GM18858 (cell line): ENCODE data around the gene MOK.
A peak's percentile ranks its signal among the peaks of the same experiment; 100 is the strongest.
"Not testable (repeated sequence)": the region's sequence is repeated elsewhere in the genome, so short reads cannot be mapped to it uniquely, and the experiment has no call there.

ENCODE experiments used
- ATAC-seq: cut with Tn5 transposase; IDR thresholded peaks from one replicate; pipeline ENCODE4 v1.9.1; 2021; ENCODE audit not compliant: unreplicated experiment

Gene MOK

GRCh38 chr14:102321456-102322422 lies 16.8 kb upstream of the MOK start:
- ATAC-seq, result no peak

DNA sequence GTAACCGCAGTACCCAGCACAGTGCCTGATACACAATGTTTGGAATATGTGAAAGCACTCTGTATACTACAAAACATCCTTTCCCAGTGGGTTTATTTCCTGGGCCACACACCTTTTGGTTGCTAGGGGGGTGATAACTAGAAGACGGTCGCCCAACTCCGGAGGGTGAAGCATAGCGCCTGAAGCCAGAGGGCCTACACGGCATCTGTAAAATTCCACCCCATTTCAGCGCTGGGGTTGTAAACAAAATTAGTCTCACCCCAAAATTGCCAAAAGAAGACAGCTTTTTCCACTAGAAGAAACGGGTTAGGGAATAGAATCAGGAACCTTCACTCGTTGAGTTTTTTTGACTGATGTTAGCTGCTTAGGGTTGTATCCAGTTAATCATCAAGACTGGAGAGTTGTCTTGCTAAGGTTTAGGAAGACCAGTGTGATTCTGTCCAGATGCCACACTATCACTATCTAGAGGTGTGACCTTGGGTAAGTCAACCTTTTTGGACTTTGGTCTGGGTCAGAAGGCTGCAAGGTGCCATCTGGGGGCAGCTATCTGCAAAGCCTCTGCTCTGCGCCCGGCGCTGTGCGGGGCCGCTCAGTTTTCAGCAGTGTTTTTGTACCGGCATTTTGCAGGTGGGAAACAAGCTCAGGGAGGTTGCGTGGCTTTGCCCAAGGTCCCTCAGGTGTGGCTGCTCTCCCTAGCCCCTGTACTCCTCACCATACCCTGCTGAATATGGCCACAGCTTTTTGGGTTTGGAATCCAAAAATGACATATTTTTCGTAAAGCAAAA lies 15.9 kb upstream of the MOK start:
- no peak for ATAC-seq

DNA sequence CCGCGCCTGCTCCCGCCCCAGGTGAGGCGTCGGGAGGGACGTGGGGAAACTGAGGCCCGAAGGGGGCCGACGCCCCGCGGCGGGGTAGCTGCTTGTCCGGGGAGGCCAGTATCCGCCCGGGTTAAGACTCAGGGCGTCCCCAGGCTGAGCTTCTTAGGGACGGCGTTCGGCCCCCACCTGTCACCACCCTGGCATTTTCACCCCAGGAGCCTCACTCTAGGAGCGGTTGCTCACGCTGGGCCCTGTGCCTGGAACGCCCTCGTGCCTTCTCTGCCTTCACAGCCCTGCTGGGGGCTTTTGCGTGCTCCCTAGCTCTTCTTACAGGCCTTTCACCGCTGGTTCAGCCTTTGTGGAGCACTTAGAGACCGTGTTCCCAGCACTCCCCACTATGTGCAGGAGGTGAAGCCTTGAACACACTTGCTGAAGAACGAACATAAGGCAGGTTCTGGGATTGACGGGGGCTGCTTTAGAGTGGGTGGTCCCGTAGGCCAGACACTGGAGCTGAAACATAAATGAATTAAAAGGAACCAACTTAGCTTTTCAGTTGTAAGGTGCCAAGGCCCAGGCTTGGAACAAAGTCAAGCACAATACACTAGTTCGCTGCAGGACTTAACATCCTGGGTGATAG lies 15.2 kb upstream of the MOK start:
- ATAC-seq, result no peak

DNA sequence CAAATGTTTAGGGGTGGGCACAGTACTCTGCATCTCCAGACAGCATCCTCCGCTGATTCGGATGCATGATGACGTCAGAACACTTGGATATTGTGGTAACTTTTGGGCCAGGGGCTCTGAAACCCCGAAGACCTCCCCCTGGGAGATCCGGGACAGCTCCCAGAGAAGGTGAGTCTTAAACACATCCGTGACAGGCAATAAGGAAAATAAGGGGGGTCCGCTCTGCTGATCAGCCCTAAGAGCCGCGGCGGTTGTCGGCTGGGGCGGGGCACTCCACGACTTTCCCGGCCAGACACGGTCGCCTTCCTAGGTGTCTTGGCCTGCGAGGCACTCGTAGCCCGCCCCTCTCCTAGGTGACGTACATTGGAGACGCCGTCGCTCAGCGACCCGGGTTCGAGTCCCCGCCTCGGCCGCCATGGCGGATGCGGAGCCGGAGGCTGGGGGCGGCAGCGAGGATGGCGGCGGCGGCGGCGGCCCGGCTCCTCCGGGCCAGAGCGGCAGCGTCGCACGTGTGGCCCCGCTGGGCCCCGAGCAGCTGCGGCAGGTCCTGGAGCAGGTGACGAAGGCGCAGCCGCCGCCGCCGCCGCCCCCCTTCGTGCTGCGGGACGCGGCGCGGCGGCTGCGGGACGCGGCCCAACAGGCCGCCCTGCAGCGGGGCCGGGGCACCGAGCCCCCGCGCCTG lies 14.5 kb upstream of the MOK start, which contains the start of gene ZNF839:
TSS of gene ZNF839 (plus strand) at position 396 of the 682 bp plus-strand sequence. CDS start at position 416, 20 bp downstream.
- ATAC-seq, result peak; percentile 42

GRCh38 chr14:102318781-102319276 lies 13.9 kb upstream of the MOK start:
- no peak for ATAC-seq

GRCh38 chr14:102317564-102318248 lies 12.7 kb upstream of the MOK start:
- no peak for ATAC-seq

DNA sequence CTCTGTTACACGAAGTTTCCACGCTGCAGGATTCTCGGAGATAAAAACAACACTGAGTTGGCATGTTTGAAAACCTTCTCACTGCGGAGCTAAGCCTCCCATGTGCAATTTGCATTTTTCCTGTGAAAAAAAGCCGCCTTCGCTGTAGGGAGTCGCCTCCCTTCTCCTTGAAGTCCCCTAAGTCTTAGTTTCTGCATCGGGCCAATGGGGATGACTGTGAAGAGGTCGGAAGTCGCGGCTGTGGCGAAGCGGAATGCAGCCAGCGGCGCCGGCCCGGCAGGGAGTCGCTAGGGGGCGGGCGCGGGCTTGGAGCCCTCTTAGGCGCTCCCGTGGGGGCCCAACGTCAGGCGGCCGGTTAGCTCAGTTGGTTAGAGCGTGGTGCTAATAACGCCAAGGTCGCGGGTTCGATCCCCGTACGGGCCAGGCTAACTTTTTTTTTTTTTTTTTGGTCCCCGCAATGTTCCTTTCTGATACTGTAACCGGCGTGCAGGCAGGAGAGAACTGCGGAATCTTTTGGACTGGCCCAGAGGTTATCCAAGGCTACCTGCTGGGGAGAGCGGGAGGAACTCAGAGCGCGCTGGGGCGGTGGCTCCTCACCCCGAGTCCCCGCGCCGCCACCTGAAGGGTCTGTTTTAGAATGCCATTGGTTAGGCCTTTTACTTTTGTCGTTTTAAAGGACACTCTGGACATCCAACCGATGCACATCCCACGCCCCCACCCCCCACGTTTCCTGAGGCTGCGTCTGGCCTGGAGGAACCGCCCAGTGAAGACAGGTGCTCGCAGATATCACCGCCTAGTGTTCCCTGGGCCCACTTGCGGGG lies 12.0 kb upstream of the MOK start:
- peak; percentile 46 for ATAC-seq

DNA sequence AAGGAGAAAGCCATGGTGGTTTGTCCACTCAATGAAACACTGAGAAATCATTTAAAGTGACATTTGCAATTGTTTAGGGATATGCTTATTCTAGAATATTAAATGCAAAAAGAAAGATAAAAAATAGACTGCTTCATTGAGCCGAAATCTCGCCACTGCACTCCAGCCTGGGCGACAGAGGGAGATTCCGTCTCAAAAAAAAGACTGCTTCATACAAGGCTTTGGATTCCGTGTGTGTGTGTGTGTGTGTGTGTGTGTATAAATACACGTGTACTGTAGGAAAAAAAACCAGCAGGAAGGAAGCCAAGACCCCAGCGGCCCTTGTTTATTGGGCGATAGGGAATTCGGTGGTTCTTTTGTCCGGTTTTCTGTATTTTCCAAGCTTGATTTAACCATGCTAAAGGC lies 11.4 kb upstream of the MOK start:
- no peak for ATAC-seq

- ATAC-seq, result no peak
These were observed 10.2 kb upstream of the MOK start for GRCh38 chr14:102315121-102315520.

DNA sequence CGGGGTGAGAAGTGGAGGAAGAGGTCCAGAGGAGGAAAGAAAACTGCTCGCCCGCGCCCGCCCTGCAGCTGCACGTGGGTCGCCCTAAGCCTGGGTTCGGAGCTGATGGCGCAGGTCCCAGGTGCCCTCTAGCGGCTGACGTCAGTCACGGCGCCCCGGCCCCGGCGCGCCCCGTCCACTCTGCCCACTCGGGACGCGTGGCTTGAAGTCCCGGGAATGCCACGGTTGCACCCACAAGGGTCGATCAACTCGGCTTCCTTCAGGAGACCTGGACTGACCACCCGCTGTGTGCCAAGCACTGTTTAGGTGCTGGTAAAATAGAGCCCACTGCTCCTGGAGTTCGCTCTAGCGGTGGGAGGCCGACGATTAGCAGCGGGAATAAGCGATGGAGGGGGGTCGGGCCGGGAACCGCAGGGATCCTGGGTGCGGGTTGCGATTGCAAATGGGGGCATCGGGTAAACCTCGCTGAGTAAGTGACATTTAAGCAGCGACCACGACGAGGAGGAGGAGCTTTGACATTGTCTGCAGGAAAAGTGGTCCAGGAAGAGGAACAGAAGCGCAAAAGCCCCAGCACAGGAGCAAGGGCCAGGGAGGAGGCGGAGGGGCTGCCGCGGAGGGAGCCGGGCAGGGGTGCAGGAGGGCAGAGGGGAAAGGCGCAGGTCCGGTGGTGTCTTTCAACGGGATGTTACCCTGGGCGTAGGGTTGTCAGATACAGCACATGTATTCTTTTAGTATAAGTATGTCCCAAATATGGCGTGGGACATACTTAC lies 9.5 kb upstream of the MOK start:
- ATAC-seq, result peak; percentile 43

DNA sequence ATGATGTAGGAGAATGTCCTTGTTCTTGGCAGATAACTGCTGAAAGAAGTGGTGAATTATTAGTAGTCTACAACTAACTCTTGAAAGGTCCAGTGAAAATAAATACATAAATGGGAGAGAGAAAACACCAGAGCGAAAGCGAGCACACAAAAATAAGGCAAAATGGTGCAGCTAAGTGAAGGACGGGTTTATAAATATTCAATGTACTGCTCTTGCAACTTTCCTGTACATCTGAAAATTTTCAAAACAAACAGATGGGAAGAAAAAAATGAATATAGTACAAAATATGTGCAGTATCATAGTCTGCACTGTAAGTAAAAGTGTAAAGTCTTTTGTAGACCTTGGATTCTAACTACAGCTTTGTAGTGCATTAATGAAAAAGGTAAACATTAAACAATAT lies 1.3 kb downstream of the MOK start:
- no peak for ATAC-seq

DNA sequence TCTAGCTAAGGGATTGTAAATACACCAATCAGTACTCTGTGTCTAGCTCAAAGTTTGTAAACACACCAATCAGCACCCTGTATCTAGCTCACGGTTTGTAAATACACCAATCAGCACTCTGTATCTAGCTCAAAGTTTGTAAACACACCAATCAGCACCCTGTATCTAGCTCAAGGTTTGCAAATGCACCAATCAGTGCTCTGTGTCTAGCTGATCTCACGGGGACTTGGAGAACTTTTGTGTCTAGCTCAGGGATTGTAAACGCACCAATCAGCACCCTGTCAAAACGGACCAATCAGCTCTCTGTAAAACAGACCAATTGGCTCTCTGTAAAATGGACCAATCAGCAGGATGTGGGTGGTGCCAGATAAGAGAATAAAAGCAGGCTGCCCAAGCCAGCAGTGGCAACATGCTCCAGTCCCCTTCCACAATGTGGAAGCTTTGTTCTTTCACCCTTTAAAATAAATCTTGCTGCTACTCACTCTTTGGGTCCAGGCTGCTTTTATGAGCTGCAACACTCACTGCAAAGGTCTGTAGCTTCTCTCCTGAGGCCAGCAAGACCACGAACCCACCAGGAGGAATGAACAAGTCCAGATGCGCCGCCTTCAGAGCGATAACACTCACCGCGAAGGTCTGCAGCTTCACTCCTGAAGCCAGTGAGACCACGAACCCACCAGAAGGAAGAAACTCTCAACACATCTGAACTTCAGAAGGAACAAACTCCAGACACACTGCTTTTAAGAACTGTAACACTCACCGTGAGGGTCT lies 6.5 kb downstream of the MOK start:
- ATAC-seq, result not testable (repeated sequence)

DNA sequence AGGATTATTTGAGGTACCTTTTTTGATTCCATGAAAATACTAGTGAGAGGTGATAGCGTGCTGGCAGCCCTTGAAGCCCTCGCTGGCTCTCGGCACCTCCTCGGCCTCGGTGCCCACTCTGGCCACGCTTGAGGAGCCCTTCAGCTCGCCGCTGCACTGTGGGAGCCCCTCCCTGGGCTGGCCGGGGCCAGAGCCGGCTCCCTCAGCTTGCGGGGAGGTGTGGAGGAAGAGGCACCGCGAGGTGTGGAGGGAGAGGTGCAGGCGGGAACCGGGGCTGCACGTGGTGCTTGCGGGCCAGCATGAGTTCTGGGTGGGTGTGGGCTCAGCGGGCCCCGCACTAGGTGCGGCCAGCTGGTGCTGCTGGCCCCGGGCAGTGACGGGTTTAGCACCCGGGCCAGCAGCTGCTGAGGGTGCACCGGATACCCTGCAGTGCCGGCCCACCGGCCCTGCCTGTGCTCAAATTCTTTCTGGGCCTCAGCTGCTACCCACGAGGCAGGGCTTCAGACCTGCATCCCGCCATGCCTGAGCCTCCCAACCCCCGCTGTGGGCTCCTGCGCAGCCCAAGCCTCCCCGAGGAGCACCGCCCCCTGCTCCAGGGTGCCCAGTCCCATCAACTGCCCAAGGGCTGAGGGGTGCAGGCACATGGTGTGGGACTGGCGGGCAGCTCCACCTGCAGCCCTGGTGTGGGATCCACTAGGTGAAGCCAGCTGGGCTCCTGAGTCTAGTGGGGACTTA lies 7.4 kb downstream of the MOK start:
- no peak for ATAC-seq

- ATAC-seq, result no peak
These were observed 9.7 kb downstream of the MOK start for GRCh38 chr14:102295270-102295669.

DNA sequence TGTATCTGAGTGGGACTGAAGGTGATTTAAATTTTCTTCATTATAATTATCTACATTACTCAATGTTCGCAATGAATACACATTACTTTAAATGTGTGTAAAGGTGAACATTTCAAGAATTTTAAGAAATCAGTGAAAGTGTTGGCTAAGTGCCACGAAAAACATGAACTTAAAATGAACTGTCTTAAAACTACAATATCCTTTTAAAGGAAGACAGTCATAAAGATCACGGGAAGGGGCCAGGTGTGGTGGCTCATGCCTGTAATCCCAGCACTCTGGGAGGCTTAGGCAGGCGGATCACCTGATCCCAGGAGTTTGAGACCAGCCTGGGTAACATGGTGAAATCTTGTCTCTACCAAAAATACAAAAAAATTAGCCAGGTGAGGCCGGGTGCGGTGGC lies 11.2 kb downstream of the MOK start:
- no peak for ATAC-seq

- no peak for ATAC-seq
These were observed 12.5 kb downstream of the MOK start for GRCh38 chr14:102292441-102292840.

GRCh38 chr14:102288139-102288538 lies 16.8 kb downstream of the MOK start:
- no peak for ATAC-seq
